Lung (tissue), 13 donors: ENCODE measurements around the gene RAB11B. TPM values are rescaled to one million over a fixed set of nuclear protein-coding genes. Genes with fewer than 3 reads are reported as not detected.

Experiments
- ATAC-seq: fragments of 200-7000 bp; cut with Tn5 transposase; one replicate; pipeline ENCODE4 v1.9.1; 2020; ENCODE audit warnings: moderate number of reproducible peaks; ENCODE audit not compliant: insufficient read depth, low FRiP score
- DNase-seq, 3 donors: peaks; one replicate each; pipeline ENCODE4 v3.0.0-alpha.2; 2013 to 2017
- H3K27ac ChIP-seq, 2 donors: one replicate each; pipeline ENCODE4 v1.5.1; 2013; ENCODE audit warnings: mild to moderate bottlenecking in 2 of 2, moderate library complexity in 2 of 2, control low read depth in 1 of 2, inconsistent platforms in 1 of 2, low read depth in 1 of 2, low read length in 1 of 2
- H3K27me3 ChIP-seq, 3 donors: one replicate each; pipeline ENCODE4 v1.5.1; 2013; ENCODE audit warnings: low read length in 2 of 3; ENCODE audit not compliant: control insufficient read depth in 3 of 3, insufficient read depth in 3 of 3
- H3K36me3 ChIP-seq, 4 donors: one replicate each; pipeline ENCODE4 v1.5.1; 2013; ENCODE audit warnings: low read length in 4 of 4, mild to moderate bottlenecking in 1 of 4, moderate library complexity in 1 of 4; ENCODE audit not compliant: control insufficient read depth in 4 of 4, insufficient read depth in 4 of 4
- H3K4me1 ChIP-seq, 5 donors: one replicate each; pipeline ENCODE4 v1.5.1; 2013; ENCODE audit warnings: low read length in 5 of 5, mild to moderate bottlenecking in 2 of 5, moderate library complexity in 1 of 5; ENCODE audit not compliant: control insufficient read depth in 5 of 5, insufficient read depth in 5 of 5
- H3K4me3 ChIP-seq: one replicate; pipeline ENCODE4 v1.5.1; 2013; ENCODE audit warnings: mild to moderate bottlenecking, control low read depth, moderate library complexity
- H3K9ac ChIP-seq, 2 donors: one replicate each; pipeline ENCODE4 v1.5.1; 2013; ENCODE audit warnings: low read length in 2 of 2, control low read depth in 1 of 2; ENCODE audit not compliant: insufficient read depth in 1 of 2
- H3K9me3 ChIP-seq, 4 donors: one replicate each; pipeline ENCODE4 v1.5.1; 2013; ENCODE audit warnings: low read length in 3 of 4, mild to moderate bottlenecking in 1 of 4, moderate library complexity in 1 of 4; ENCODE audit not compliant: control insufficient read depth in 4 of 4, insufficient read depth in 3 of 4
- WGBS, 2 donors: extraction: QIAGEN DNeasy Blood & Tissue Kit; methylation state at CpG; one replicate each; pipeline ENCODE4 v1.1.7; 2013; 5-methylcytosine and 5-hydroxymethylcytosine counted together
- polyA plus RNA-seq, 2 donors: library from polyadenylated mRNA; stranded (reverse); fragments of 200-250 nt; gene quantifications; one replicate each; pipeline ENCODE4 v1.2.1, GENCODE V29; 2013
- small RNA-seq: library from RNA; depleted of rRNA; stranded (forward); fragments of <200 nt; gene quantifications from one replicate; pipeline ENCODE3, GENCODE V24; 2014; ENCODE audit warnings: low replicate concordance
- total RNA-seq, 2 donors: library from RNA; depleted of rRNA in 1 of 2; stranded (reverse); fragments of >200 nt in 1 of 2; gene quantifications; one replicate each; pipeline ENCODE4 v1.2.1, GENCODE V29; 2014 to 2021
- TF ChIP-seq, protein P1 (sequence below): IDR thresholded peaks from 2 replicates; pipeline ENCODE4 v1.5.1; 2012; ENCODE audit warnings: mild to moderate bottlenecking; ENCODE audit errors: control extremely low read depth, extremely low read depth
- donor health status: control.
- donor health status: control.
- donor health status: Bipolar disorder and iron deficiency.
- donor health status: healthy.
- donor health status: DM: yes; HTN: yes; CAD: no.

RAB11B gene
- total and polyA plus RNA-seq, 4 donors, result 91.1 to 148 (median 121) TPM

DNA sequence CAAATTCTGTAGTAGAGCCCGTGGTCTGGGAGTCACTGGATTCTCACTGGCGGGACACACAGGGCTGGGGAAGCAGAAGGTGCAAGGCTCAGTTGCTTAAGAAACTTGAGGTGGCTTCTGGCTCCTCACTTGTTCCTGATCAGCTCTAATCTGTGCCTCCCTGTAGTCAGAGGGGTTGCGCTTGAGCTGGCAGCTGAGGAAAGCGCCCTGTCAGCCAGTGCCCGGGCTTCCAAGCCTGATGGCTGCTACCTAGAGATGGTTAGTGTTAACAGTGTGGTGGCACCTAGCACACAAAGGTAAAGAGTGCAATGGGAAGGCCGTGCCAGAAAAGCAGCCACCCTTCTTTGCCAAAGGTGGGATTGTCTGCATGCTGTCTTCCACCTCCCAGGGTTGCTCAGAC lies 63.5 kb downstream of the RAB11B start:
- peaks cover 5 to 17% (median 10%) of the 10 kb centered on the region in 4 donors for H3K36me3 ChIP-seq
- DNase-seq, result no peak
- no peak overlapping the region for H3K9ac ChIP-seq
- H3K4me1 ChIP-seq, result peaks cover 9 to 46% (median 19%) of the 10 kb centered on the region in 5 donors
- no peak overlapping the region for H3K4me3 ChIP-seq
- WGBS, 2 donors, result 77% methylated on average over 6 of the region's 6 CpGs
- no peak overlapping the region for H3K27ac ChIP-seq
- TF ChIP-seq, protein P1, sequence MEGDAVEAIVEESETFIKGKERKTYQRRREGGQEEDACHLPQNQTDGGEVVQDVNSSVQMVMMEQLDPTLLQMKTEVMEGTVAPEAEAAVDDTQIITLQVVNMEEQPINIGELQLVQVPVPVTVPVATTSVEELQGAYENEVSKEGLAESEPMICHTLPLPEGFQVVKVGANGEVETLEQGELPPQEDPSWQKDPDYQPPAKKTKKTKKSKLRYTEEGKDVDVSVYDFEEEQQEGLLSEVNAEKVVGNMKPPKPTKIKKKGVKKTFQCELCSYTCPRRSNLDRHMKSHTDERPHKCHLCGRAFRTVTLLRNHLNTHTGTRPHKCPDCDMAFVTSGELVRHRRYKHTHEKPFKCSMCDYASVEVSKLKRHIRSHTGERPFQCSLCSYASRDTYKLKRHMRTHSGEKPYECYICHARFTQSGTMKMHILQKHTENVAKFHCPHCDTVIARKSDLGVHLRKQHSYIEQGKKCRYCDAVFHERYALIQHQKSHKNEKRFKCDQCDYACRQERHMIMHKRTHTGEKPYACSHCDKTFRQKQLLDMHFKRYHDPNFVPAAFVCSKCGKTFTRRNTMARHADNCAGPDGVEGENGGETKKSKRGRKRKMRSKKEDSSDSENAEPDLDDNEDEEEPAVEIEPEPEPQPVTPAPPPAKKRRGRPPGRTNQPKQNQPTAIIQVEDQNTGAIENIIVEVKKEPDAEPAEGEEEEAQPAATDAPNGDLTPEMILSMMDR, result no peak
- H3K27me3 ChIP-seq, result no peaks in the 10 kb centered on the region
- ATAC-seq, result no peak
- H3K9me3 ChIP-seq, result no peaks in the 10 kb centered on the region

Small RNA genes lying within 50 kb of the gene (small RNA-seq; reads per million reads assigned to genes)
- gene MIR4999, result 0.06 reads per million

Other genes with a start within 250 kb of the RAB11B start
- 10 to 100 TPM in 1 of 2 donors, 1 to 10 TPM in 1; 2.8 to 26.4 TPM for gene FBN3, start 240.8 kb upstream of the RAB11B start, total RNA-seq
- 1 to 10 TPM in 1 of 2 donors, under 1 TPM in 1; 0.32 to 1.4 TPM for gene FBN3, start 240.8 kb upstream of the RAB11B start, polyA plus RNA-seq
- 10 to 100 TPM; 65.1 to 67.8 TPM for gene CERS4, start 181.0 kb upstream of the RAB11B start, total RNA-seq
- gene CERS4, start 181.0 kb upstream of the RAB11B start, polyA plus RNA-seq, result 10 to 100 TPM; 30.7 to 43.6 TPM
- 10 to 100 TPM; 19.1 to 53.8 TPM for gene CD320, start 82.0 kb upstream of the RAB11B start, total RNA-seq
- gene CD320, start 82.0 kb upstream of the RAB11B start, polyA plus RNA-seq, result 10 to 100 TPM; 38.6 to 55.6 TPM
- 10 to 100 TPM; 10.6 to 54.1 TPM for gene NDUFA7, start 69.0 kb upstream of the RAB11B start, total RNA-seq
- gene NDUFA7, start 69.0 kb upstream of the RAB11B start, polyA plus RNA-seq, result 100 to 1,000 TPM; 119 to 239 TPM
- 1,000 to 10,000 TPM in 1 of 2 donors, 100 to 1,000 TPM in 1; 847 to 1,744 TPM for gene RPS28, start 68.9 kb upstream of the RAB11B start, total RNA-seq
- gene RPS28, start 68.9 kb upstream of the RAB11B start, polyA plus RNA-seq, result 1,000 to 10,000 TPM in 1 of 2 donors, 100 to 1,000 TPM in 1; 588 to 1,897 TPM
- 10 to 100 TPM; 24.2 to 42.3 TPM for gene KANK3, start 47.1 kb upstream of the RAB11B start, total RNA-seq
- 10 to 100 TPM; 24.0 to 29.1 TPM for gene KANK3, start 47.1 kb upstream of the RAB11B start, polyA plus RNA-seq
- gene ANGPTL4, start 26.2 kb upstream of the RAB11B start, total RNA-seq, result 10 to 100 TPM in 1 of 2 donors, 1 to 10 TPM in 1; 4.4 to 14.8 TPM
- gene ANGPTL4, start 26.2 kb upstream of the RAB11B start, polyA plus RNA-seq, result 10 to 100 TPM; 10.5 to 96.3 TPM
- 10 to 100 TPM; 26.7 to 62.1 TPM for gene MARCHF2, start 22.9 kb downstream of the RAB11B start, total RNA-seq
- 10 to 100 TPM; 33.6 to 81.5 TPM for gene MARCHF2, start 22.9 kb downstream of the RAB11B start, polyA plus RNA-seq
- gene HNRNPM, start 54.6 kb downstream of the RAB11B start, total RNA-seq, result 100 to 1,000 TPM; 133 to 194 TPM
- 100 to 1,000 TPM in 1 of 2 donors, 10 to 100 TPM in 1; 53.7 to 243 TPM for gene HNRNPM, start 54.6 kb downstream of the RAB11B start, polyA plus RNA-seq
- 10 to 100 TPM in 1 of 2 donors, 1 to 10 TPM in 1; 8.2 to 18.8 TPM for gene PRAM1, start 112.3 kb downstream of the RAB11B start, total RNA-seq
- 10 to 100 TPM; 21.3 to 22.8 TPM for gene PRAM1, start 112.3 kb downstream of the RAB11B start, polyA plus RNA-seq
- gene ZNF414, start 123.8 kb downstream of the RAB11B start, total RNA-seq, result 10 to 100 TPM; 17.7 to 35.7 TPM
- gene ZNF414, start 123.8 kb downstream of the RAB11B start, polyA plus RNA-seq, result 10 to 100 TPM; 26.2 to 32.8 TPM
- gene MYO1F, start 187.1 kb downstream of the RAB11B start, total RNA-seq, result 100 to 1,000 TPM in 1 of 2 donors, 10 to 100 TPM in 1; 23.4 to 100 TPM
- gene MYO1F, start 187.1 kb downstream of the RAB11B start, polyA plus RNA-seq, result 100 to 1,000 TPM in 1 of 2 donors, 10 to 100 TPM in 1; 46.1 to 127 TPM
- 10 to 100 TPM; 13.1 to 44.1 TPM for gene ADAMTS10, start 220.4 kb downstream of the RAB11B start, total RNA-seq
- 10 to 100 TPM in 1 of 2 donors, 1 to 10 TPM in 1; 9.1 to 17.5 TPM for gene ADAMTS10, start 220.4 kb downstream of the RAB11B start, polyA plus RNA-seq
- gene NFILZ, start 240.3 kb downstream of the RAB11B start, total RNA-seq, result not detected
- not detected for gene NFILZ, start 240.3 kb downstream of the RAB11B start, polyA plus RNA-seq